Measurements from ENCODE around the gene ITGA5.
"Not testable (repeated sequence)": the region's sequence is repeated elsewhere in the genome, so short reads cannot be mapped to it uniquely, and the experiment has no call there.

ITGA5 gene

DNA sequence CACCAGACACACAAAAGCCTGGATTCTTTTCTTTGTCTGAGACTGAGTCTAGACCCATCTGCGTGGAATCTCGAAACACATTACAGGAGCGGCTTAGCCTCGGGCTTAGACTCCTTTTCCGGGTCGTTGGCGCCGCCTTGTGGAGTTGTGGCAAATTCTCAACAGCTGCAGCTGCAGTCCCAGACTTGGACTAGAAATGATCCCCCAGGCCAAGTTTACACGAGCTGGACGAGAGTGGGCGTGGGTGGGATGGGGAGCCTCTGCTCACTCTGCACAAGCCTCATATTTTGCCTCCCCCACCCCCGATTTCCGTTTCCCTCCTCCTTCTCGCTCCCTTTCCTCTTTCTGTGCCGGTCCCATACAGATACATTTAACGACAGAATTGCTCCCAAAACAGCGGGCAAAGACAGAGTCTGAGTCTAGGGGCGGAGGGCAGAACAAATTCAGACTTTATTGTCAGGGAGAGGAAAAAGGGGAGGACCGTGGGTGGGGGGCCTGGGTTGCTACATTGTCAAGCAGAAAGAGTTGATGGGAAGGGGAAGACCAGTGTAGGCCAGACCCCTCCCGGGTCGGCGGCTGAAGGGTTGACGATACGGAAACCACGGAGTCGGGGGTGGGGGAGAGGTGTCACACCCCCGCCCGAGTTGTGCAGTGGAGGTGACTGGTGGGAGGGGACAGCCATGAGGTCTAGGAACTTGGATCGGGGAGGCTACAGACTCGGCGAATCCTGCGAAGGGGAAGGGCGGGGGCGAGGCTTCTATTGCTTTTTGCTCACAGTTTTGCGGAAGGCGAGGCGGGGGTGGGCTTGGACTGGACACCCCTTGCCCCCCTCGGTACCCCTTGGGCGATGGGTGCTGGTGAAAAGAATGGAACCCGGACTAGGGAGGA, 50.1 kb downstream of the ITGA5 start:
- peak; percentile 63 for DNase-seq

- no peak for DNase-seq
Measured at GRCh38 chr12:54368025-54368708, 50.9 kb downstream of the ITGA5 start.

DNA sequence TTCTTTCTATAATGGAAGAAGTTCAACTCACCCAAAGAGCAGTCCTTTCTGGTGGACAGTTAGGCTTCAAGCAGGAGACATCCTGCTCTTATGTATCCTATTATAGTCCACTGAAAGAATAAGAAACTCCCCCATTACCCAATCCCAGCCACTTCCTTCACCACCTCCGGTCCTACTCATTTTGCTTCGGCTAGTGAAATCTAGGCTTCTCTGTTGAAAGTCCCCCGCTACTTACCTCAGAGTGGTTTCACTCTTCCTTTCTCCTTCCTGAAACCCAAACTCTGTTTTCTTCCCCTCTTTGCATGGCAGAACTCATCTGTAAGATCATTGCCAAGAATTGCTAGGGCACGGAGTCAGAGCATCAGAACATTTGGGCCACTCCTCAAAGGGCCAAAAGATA, 54.7 kb downstream of the ITGA5 start, which contains the start of gene GPR84:
GPR84 (minus strand) TSS at position 74 of the 400 bp plus-strand sequence. CDS start 635 bp downstream, outside the sequence.
- DNase-seq, result no peak

- no peak for DNase-seq
Measured at GRCh38 chr12:54363618-54364017, 55.4 kb downstream of the ITGA5 start.

DNA sequence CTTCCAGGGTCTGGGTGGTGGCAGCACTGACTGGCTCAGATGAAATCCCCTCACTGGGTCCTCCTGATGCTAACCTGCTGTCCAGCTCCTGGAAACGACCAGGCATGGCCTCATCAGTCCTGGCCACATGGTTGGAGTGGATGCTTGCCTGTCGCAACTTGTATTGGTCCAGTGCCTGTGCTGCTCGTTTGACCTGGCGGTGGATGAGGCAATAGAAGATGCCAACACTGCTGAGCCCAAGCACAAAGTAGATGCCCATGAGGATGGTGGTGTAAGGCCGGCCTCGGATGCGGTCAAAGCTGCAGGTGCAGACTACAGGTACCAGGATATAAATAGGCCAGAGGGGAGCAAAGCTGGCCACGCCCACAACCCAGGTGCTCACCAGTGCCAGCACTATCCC, 56.0 kb downstream of the ITGA5 start:
- no peak for DNase-seq

DNA sequence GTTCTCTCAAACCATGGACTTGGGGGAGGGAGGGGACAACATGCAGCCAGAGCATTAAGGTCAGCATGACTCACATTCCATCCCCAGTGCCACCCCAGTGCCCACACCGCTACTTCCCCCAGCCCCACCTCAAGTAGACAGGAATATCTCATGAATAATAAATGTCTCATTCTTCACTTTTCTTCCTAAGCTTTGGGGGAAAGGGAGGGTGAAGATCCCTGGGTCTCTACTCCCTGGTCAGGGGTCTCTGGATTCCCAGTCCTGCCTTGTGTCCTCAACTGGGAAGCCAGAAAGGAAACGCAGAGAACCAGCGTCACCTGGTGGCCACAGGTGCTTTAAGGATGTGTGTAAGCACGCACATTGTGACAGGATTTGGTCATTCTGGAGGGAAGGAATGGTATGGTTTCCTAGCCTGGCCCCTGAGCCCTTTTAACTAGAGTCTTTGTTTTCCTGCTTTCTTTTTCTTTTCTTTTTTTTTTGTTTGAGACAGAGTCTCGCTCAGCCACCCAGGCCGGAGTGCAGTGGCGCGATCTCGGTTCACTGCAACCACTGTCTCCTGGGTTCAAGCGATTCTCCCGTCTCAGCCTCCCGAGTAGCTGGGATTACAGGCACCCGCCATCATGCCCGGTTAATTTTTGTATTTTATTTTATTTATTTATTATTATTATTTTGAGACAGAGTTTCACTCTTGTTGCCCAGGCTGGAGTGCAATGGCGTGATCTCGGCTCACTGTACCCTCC, 58.2 kb downstream of the ITGA5 start:
- DNase-seq, result peak; percentile 65

DNA sequence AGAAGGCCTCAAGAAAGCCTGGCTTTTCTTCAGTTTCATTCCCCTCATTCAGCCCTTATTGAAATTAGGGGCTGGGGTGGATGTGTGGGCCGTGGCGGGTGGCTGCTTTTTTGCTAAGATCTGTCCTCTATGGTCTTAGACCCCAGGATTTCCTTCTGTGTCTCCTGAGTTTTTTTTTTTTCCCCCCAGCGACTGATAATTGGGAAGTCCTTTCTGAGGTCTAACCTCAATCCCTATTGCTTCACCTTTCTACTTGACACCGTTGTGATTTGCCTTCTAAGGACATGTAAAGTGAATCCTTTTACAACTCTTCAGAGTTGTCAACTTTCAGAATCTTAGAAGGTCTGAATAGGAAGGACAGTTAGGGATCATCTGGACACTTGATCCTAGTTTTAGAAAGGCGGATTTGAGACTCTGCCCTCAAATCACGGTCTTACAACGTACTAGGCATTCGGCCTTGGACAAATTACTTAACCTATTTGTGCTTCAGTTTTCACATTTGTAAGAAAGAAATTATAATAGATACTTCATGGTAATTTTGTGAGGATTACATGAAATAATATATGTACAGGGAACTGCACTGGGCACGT, 59.2 kb downstream of the ITGA5 start:
- DNase-seq, result no peak

GRCh38 chr12:54358945-54359761, 59.9 kb downstream of the ITGA5 start:
- DNase-seq, result peak; percentile 96

- DNase-seq, result peak; percentile 66
Measured at GRCh38 chr12:54358191-54358944, 60.7 kb downstream of the ITGA5 start.

DNA sequence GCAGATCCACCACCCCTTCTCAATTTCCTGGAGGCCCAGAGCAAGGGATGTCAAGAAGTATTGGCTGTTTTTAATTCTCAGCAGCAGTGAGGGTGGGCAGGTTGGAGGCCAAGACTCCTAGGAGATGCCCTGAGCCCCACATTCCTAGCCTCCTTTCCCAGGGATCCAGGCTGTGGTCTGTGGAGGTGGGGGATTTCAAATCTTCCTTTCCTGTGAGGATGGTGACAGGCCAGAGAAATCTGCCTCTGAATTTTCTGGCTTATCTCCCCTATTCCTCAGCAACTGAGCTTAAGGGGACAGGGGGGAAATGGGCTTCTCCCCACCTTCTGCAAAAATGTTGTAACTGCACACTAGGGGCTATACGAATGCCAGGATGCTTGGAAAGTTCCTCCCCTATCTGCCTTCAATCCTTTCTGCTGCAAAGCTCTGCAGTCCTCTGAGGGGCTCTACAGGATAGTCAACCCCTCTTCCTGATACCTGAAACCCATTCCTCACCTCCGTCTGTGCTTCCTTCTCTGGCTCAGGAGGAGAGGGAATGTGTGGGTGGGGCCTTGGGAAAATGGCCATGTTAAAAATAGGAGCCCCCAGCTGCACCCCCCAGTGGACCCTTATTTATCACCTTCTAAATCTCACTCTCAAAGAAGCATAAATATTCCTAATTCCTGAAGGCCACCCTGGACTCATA, 61.4 kb downstream of the ITGA5 start:
- no peak for DNase-seq

GRCh38 chr12:54356951-54357356, 62.1 kb downstream of the ITGA5 start:
- DNase-seq, result no peak

DNA sequence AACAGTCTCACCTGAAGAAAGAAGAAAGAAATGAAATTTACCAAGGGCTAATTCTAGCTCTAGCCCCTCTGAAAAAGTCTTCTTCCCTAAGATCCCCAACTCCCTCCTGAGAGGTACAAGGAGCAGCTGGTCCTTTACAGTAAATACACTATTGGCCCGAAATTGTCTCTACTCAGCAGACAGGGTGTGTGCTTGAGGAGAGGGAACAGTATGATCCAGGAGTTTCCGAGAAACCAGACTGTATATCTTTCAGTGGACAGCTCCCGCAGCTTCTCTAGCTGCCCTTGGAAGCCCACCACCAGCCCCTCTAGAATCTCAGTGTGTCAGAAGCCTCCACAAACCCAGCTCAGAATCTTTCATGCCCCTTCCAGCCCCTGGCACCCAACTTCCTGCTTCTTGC, 62.8 kb downstream of the ITGA5 start:
- DNase-seq, result no peak

DNA sequence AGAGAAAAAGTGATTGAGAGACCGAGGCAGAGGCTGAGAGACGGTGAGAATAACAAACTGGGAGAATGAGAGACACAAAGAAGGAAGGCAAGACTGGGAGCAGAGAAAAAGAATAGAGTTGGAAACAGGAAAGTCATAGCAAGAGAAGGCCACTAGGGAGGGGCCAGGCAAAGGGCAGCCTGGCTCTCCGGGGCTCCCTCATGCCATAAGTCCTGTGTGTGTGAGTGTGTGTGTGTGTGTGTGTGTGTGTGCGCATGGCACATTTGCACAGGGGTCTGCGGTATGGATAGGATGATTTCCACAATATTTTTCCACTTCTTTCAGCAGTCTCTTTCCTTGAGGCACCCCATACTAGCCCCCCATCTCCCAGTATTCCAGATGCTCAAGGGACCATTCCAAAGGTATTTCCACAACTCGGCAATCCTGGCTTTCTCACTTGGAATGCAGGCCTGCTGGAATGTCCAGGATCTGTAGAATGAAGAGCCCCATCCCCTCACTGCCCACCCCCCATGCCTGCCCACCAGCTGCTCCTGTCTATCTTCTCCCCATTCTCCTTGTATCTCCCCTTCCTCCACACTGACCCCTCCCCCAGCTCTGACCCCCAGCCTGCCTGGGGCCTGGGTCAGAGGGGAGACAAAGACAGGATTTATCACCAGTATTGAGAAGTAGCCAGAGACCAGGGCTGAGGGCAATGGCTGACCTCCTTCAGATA, 63.8 kb downstream of the ITGA5 start:
- no peak for DNase-seq

DNA sequence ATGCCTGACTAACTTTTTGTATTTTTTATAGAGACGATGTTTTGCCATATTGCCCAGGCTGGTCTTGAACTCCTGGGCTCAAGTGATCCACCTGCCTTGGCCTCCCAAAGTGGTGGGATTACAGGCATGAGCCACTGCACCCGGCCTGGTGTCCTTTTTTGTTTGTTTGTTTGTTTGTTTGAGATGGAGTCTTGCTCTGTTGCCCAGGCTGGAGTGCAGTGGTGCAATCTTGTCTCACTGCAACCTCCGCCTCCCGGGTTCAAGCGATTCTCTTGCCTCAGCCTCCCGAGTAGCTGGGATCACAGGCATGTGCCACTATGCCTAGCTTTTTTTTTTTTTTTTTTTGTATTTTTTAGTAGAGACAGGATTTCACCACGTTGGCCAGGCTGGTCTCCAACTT, 64.8 kb downstream of the ITGA5 start:
- not testable (repeated sequence) for DNase-seq

GRCh38 chr12:54352891-54353874, 65.9 kb downstream of the ITGA5 start:
- peak; percentile 58 for DNase-seq

- DNase-seq, result peak; percentile 78
Measured at GRCh38 chr12:54352022-54352531, 67.0 kb downstream of the ITGA5 start.

DNA sequence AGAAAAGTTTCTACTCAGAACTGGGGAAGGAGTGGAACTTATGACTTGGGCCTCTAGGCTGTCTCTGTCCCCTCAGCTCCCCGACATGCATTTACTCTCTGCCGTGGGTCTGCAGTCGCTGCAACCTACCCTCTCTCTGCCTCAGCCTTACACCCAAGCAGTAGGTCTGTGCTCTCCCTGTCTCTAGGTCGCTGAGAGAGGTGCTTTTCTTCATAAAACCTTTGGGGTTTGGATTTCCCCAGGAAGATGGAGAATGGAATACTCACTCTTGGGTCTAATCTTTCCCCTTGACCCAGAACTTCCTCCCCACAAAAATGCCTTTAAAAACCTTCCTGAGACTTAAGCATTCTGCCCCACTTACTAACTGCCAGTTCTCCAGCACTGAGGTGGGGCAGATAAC, 67.7 kb downstream of the ITGA5 start:
- DNase-seq, result no peak

DNA sequence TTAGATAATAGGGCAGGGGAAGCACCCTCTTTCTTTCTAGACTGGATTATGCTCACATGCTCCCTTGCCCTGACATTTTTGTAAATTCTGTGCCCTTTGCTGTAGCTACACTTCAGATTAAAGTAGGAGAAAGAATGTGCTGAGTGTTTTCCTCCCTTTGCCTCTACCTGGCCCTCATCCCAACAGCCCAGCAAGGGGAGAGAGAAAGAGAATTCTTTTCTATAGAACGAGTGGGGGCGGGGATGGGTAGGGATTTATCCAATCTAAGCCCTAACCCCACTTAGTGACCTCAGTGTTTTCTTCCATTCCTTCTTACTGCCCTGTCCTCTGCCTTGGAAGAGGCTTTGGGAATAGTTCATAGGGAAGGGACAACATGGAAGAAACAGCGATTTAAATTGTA, 68.3 kb downstream of the ITGA5 start:
- DNase-seq, result no peak

DNA sequence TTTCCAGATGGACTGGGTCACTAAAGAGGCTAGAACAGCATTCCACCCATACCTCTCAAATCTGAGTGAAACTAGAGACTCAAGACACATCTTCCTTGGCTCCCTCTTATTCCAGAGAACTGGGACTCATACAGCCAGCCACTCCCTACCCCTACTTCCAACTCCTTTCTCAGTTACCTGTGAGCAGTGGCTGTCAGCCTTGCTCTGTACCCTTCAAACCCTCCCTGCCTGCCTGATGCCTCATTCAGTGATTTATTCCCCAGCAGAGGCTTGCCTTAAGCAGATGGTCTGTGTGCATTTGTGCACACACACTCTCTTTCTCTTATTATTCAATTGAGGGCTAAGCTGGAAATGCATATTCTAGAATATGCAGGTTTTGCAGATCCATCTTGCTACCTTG, 69.4 kb downstream of the ITGA5 start:
- DNase-seq, result no peak

All from NCI-H2029 treated with DMSO at 0.1 percent for 48 hours (cell line).